CD4-positive, alpha-beta T cell treated with Interleukin-12 subunit alpha and Interleukin-12 subunit beta, for 1 hour (primary cell): ENCODE data around the gene CEBPA.

Source experiments
- DNase-seq: peaks from one replicate; pipeline ENCODE4 v3.0.0-alpha.2; 2020

The CEBPA gene

DNA sequence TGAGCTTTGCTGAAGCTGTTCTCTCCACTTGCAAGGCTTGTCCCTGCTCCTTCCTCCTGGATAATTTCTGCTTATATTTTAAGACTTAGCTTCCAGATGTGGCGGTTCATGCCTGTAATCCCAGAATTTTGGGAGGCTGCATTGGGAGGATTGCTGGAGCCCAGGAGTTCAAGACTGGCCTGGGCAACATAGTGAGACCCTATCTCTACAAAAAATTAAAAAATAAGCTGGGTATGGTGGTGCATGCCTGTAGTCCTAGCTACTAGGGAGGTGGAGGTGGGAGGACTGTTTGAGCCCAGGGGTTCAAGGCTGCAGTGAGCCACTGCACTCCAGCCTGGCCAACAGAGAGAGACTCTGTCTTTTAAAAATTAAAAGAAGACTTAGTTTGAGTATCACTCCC lies 31.6 kb downstream of the CEBPA start:
- no peak for DNase-seq

DNA sequence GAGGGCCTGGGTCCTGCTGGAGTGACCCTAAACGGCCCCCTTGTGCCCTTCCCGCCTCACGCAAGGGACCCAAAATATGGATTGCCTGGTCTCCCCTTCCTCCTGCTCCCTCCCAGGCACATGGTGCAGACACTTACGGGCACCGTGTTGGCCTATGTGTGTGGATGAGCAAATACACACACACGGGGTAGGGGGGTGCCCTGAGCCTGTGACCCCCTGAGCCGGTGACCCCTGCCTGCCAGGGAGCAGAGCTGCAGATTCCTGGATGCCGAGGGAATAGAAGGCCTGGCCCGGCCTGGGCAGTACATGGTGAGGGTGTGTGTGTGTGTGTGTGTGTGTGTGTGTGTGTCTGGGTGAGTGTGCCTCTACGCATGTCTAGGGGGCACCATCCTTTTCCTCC lies 33.3 kb downstream of the CEBPA start:
- DNase-seq = no peak

DNA sequence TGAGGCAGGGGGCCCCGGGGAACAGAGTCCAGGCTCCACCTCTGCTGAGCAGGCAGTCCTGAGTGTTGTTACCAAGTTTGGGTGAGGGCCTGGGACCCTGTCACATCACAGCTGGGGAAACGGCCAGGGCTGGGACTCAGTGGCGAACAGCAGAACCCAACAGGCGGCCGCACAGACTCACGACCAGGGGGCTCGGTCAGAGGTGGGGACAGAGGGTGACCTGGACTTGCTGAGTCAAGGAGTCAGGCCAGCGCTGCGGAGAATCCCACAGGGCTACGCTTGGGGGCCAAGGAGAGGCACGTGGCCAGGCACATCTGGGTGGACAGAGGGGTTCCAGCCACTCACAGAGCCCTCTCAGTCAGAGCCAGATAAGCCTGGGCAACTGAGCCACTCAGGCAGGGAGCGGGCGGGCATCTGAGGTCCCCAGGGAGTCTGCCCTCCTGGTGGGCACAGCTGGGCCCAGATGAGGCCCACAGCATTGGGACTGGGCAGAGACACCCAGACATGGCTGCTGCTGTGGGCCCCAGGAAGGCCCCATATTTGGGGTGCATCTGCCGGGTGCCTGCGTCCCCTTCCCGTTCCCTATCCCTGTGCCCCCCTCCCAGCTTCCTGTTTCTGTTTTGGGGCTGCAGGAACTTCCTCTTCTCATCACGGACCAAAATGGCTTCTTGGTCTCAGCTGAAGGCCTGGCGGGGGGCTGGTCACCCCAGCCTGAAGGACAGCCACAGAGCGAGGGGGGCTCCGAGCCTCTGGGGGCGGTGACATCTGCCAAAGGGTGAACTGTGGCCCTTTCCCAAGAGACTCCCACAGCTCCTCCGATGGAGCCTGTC lies 34.0 kb downstream of the CEBPA start:
- DNase-seq = no peak

DNA sequence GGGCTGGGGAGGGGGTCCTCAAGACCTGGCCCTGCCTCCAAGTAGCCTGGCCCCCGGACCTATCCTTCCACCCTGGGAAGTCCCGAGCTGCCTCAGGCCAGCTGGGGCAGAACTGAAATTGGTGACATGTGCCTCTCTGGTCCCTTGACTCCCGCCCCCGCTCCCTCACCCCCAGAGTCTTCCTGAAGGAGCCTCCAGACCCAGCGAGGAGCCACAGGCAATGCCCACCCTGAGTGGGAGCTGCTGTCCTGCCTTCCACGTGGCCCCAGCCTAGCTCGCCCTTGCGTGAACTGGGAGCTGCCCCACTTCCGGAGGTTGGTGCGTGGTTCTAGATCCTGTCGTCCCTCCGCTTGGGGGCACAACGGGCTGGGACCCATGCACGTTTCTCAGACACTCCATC lies 34.6 kb downstream of the CEBPA start:
- DNase-seq = no peak

DNA sequence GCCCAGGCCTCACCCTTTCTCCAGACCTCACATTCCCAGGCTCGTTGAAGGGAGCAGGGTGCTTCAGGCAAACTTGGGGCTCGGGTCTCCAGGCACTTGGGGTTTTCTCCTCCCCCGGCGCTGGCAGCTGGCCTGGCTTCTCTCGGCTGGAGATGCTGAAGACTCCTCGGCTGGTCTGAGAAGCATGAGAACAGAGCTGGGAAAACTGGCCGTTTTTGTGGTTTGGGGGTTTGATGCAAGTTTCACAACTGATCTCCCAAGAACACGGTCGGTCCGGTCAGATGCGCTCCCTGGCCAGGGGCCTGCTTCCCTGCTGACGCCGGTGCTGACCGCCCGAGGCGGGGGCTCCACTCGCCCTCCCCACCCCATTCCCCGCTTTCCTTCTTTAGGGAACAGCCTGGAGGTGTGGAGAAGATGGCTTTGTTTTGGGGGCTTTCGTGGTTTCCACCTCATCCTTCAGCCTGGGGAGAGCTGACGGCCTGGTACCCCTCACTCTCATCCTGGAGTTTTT lies 35.3 kb downstream of the CEBPA start:
- DNase-seq = no peak

DNA sequence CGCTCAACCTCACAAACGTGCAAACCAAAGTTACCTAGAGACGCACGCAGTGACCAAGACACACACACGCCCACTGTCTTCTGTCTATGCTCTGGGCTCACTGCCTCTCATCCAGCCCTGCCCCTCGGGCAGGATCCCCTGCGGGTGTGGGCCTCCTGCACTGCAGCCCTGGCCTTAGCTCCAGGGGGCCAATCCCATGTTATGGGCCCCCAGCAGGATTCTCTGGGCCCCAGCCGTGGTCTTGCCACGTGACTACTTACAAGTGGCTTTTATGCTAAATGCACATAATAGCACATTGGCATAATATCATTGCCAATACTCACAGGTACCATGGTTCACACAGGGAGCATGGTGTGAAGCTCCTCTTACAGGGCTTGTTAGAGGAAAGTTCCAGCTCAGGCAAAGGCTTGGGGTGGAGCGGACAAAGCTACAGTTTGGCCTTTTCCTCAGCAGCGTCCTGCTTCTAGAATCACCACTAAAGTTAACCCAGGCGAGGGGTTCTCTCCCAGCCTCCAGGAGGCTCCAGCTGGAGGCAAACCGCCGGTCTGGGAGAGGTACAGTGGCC lies 37.4 kb downstream of the CEBPA start:
- no peak for DNase-seq

DNA sequence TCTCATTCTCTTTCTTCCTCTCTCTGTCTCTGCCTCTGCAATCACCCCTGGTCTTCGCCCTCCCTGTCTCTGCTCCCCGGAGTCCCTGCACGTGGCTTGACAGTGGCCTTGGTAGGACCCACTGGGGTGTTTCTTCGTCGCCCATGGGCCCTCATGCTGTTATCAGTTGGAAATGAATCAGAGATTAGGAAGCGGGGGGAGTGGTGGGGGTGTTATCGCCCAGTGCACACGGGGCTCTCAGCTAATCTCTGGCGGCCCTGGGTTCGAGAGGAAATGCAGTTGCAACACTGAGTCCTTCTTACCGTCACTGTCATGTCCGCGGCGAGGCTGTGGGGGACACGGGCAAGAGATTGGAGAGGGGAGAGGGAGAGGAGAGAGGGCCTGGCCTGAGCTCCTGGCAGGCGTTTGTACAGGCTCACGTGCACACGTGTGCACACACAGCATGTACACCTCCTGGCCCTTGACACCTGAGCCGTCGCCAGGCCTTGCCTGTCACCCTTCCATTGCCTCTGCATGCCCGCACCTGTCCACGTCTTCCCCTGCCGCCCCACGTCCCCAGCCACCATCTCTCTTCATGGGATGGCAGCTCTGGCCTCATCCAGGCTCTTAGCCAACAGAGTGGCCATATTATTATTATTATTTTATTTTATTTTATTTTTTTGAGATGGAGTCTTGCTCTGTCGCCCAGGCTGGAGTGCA lies 38.9 kb downstream of the CEBPA start:
- no peak for DNase-seq

DNA sequence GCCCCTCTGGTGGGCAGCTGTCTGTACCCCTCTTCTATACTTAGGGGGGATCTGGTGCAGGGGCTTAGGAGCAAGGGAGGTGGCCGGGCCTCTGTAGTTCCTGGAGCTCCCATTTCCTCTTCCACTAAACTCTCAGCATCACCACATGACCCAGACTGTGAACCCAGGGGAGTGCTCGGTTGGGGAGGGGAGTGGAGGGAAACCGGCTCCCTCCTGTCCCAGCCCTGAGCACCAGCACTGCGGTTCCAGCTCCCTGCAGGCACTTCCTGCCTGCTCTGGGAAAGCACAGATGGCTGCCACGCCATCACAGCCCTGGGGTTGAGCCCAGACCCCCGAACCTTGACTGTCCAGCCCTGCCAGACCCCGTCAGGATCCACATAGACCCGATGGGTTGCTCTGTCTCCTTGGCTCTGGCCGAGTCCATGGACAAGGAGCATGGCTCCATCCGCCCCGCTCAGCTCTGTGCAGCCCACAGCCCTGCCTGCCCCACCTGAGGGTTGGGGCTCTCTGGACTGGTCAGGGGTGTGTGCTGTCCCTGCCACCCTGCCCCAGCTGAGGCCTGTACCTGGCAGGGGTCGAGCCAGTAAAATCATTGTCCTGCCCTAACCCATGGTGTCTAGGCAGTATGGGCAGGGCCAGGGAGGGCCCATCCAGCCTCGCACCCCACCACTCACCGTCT lies 40.7 kb downstream of the CEBPA start:
- no peak for DNase-seq

DNA sequence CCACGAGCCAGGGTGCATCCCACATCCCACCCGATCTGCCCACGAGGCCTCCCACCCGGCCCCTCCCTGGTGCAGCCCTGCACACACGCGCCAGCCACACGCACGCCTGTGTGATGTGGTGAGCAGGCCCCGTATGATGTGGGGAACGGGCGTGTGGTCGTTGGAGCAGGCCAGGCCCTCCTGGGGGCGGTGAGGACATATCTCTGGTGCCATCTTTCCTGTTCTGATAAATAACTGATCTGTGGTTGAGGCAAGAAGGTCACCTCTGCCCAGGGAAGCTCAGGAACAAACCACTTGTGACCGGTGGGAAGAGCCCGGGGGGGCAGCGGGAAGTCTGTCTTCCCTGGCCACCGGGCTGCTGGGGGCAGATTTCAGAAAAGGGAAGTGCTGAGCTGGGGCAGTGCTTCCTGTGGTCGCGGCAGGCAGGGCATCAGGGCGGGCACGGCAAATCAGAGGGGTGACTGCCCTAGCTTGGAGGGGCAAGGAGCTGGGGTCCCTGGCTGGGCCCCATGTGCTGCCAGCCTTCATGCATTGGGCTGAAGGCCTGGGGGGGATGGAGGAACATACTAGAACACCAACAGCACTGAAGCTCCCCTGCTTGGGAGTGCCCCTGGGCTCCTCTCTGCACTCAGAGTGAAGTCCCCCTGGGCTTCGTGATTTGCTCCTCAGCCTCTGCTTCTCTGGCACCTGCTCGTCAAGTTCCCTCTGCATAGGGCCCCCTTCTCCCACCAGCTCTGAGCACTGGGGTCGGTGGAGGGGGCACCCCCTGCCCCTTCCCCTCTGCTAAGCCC lies 41.5 kb downstream of the CEBPA start:
- DNase-seq = no peak

DNA sequence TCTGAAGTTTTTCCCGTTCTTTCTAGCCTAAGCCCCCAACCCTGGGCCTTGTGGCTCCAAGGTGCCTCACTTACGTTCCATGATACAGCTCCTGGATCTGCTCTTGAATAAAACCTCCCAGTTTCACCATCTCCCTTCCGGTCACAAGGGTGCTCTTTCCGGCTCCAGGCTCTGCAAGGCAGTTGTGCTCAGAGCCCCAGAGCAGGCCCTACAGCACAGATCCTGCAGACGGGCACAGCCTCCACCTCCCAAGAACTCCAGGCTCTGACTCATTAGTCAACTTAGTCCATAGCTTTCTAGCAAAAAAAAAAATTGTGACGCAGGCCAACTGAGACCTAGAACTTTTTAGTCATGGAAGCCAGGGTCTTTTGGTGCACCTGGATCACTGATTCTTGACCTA lies 42.8 kb downstream of the CEBPA start:
- no peak for DNase-seq

DNA sequence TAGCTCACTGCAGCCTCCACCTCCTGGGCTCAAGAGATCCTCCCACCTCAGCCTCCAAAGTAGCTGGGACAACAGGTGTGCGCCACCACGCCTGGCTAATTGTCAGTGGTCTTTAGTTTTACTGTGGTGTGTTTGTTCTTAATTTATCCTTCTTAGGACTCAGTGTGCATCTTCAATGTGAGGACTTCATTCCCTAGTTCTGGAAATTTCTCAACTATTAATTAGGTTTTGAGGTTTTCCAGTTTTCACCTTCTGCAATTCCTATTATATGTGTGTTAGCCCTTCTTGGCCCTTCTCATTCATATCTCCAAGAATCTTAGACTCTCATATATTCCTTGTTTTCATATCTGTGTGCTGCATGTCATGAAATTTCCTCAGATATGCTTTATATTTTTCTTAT lies 44.5 kb downstream of the CEBPA start:
- no peak for DNase-seq

DNA sequence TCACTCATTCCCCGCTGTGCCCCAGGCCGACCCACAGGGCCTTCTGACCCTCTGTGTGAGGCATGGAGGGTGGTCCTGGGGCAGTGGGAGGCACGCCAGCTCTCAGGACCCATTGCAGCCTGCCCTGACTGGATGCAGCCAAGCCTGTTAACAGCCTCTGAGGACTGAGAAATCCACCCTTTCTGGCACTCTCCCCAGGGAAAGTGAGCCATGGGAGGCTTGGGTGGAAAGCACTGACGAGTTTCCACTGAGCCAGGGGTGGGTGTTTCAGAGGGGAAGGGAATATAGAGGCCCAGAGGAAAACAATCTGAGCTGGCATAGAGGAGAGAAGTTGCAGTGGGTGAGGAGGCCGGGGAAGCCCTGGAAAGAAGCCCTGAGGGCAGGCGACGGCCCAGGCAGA lies 46.1 kb downstream of the CEBPA start:
- no peak for DNase-seq

DNA sequence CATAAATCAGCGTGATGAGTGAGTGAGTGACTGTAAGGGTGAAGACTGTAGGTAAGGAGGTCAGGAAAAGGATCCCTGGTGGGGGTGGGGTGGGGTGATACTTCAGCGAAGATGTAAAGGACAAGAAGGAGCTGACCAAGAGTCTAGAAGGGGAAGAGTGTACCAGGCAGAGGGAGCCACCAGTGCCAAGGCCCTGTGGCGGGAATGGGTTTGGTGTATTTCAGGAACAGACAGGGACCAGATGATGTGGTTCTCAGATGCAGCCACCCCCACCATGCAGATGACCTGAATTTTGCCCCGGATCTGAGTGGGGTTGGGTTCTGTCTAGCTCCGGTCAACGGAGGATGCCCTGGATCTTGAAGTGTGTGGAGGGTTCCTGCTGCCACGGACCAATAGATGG lies 46.6 kb downstream of the CEBPA start:
- no peak for DNase-seq

DNA sequence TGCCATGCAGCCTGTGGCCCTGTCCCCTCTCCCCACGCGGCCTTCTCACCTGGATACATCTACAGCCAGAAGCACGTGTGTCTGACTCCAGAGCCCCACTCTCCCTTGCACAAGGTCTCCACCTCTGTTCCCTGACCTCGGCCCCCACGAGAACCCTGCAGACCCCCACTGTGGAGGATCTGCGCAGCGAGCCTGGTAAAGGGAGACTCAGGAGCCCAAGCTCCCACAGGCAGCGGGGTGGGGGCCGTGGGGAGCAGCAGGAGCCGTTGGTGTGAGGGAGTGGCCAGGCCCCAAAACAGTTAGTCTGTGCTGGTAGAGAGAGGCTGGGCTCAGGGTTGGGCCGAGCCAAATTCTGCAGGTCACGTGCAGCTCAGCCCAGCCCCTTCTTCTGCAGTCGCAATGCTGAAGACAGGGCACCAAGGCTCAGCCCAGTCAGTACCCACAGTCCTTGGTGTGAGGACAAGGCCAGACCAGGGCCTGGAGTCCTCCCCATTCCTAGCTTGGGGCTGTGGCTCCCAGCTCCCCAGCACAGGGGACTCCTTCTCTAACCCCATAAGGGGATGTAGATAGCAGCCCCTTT lies 48.0 kb downstream of the CEBPA start:
- DNase-seq = no peak

DNA sequence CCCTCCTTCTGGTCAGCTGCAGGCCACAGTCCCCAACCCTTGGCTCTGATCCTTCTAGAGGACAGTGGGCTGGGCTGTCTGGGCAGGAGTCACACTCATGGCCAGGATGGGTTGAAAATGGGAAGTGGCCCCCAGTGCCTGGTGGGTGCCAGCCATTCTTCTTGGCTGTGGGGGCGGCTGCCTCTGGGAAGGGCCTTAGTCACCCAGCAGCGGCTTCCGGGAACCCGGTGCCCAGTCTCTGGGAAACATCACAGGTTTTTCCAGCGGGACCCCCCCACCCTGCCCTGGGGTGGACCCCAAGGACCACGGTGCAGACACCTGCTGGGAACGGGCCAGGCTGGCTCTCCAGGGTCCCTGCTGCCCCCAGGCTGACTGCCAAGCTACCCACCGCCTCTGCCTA lies 49.4 kb downstream of the CEBPA start:
- DNase-seq = no peak

DNA sequence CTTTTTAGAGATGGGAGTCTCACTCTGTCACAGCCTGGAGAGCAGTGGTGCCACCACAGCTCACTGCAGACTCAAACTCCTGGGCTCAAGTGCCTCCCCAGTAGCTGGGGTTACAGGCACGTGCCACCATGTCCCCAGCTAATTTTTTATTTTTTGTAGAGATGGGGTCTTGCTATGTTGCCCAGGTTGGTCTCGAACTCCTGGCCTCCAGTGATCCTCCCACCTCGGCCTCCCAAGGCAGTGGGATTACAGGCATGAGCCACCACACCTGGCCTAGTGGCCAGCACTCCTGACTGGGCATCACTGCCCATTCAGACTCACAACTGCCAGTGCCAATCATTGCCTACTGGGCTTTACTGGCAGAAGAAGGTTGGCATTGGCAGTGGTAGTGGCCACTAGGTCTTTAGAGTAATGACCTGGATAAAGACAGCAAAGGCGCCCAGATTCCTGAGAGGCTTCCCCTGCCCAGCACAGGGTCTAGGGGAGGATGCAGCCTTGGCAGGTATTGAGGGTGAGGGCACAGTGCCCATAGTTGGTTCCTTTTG lies 49.8 kb downstream of the CEBPA start:
- DNase-seq = no peak

DNA sequence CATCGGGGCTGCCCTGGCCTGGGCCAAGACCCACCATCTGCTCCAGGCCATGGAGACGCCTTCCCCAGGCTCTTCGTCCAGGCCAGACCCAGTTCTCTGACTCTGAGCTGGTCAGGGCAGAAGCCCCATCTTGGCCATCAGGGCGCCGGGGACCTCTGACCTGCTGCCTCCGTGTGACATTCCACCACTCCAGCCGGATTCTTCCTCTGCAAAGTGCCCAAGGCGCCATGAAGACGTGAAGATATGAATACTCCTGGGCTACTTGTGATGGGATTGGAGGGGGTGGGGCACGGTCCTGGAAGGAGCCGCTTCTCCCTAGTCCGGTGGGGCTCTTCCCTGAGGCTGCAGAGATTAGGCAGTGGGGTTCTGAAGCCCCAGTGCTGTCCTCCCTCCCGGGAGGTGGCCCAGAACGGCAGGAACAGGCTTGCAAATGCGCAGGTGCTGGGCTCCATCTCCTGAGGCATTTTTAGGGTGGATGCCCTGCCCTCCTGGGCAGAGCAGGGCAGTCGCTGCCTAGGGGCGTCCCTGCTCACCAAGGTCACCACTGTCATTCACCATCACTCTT lies 50.7 kb downstream of the CEBPA start:
- no peak for DNase-seq

DNA sequence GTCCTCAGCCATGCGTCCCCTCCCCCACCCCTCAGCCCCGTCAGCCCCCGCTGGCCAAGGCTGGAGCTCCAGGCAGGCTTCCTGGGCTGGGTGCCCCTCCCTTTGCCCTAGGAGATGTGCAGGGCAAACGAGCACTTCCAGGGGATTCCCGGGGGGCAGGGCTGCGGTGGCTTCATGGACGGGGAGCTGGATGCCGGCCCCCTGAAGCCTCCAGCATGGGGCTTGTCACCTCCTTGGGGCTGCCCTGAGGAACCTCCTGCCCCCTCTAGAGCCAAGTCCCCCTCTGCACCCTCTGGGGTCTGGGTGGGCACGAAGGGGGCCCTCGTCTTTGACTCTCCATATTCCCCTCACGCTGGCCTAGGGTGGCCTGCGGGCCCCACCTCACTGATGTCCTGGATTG lies 51.3 kb downstream of the CEBPA start:
- no peak for DNase-seq

DNA sequence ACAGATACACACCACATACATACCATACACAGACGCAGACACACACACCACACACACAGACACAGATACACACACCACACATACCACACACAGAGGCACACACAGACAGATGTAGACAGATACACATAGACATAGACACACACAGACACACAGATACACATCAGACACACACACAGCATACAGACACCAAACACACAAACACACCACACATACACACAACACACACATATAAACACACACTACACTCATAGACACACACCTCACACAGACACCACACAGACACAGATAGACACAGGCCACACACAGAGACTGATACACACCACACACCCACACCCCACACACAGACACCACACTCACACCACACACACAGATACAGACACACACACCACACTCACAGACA lies 51.8 kb downstream of the CEBPA start:
- DNase-seq = no peak
